Activated naive CD4-positive, alpha-beta T cell treated with Interleukin-2 at 50 U/mL for 16 hours (primary cell): ENCODE data around the gene PCSK2.

Experiments used
- DNase-seq: peaks from one replicate; pipeline ENCODE4 v3.0.0-alpha.2; 2020

The PCSK2 gene

GRCh38 chr20:17406051-17406590 lies 179.3 kb downstream of the PCSK2 start:
- DNase-seq = no peak

GRCh38 chr20:17407550-17407949 lies 180.7 kb downstream of the PCSK2 start:
- no peak for DNase-seq

GRCh38 chr20:17417225-17417624 lies 190.4 kb downstream of the PCSK2 start:
- no peak for DNase-seq

GRCh38 chr20:17418737-17419136 lies 191.9 kb downstream of the PCSK2 start:
- DNase-seq = no peak

GRCh38 chr20:17419479-17420041 lies 192.7 kb downstream of the PCSK2 start:
- no peak for DNase-seq

DNA sequence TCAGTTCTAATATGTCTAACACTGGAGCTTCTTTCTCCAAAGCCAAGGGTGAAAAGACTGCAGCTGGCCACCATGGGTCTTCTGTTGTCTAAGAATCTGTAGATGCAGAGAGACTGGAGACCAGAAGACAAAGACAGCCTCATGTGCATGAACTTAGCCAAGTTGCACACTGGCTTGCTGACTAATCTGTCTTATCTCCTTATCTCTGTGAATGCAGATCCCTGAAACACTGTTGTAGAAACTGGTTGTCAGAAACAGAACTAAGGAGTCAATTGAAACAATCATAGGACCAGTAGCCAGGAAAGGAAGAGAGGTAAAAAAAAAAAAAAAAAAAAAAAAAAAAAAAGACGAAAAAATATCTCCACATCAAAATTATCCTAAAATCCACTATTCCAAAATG lies 194.7 kb downstream of the PCSK2 start:
- DNase-seq = no peak

DNA sequence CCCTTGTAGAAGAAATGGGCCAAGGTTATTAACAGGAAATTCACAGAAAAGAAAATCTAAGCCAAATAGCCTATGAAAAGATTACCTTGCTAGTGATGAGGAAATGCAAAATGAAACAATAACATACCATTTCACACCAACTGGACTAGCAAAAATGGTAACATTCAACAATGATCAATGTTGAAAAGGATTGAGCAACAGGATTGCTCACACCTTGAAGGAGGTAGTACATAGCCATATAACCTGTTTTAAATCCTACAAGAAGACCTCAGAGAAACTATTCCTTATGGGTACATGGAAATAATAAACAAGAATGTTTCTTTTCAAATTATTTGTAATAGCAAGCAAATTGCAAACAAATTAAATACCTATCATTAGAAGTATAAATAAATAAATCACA lies 196.9 kb downstream of the PCSK2 start:
- no peak for DNase-seq

DNA sequence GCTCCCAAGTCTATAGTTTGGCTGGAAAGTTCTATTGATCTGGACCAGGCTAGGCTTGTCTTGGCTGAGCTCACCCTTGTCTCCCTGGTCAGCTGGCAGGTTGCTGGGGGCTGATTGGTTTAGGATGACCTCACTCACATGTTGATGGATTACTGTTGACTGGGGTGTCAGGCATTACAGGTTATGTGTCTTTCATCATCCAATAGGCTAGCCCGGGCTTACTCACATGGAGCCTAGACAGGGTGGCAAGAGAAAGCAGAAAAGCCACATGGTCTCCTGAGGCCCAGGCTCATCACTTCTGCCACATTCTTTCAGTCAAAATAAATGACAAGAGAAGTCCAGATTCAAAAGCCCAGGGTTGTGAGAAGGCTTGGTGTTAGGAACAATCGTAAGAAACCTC lies 200.8 kb downstream of the PCSK2 start:
- DNase-seq = no peak

- no peak for DNase-seq
Measured at GRCh38 chr20:17430125-17430950, 203.5 kb downstream of the PCSK2 start.

DNA sequence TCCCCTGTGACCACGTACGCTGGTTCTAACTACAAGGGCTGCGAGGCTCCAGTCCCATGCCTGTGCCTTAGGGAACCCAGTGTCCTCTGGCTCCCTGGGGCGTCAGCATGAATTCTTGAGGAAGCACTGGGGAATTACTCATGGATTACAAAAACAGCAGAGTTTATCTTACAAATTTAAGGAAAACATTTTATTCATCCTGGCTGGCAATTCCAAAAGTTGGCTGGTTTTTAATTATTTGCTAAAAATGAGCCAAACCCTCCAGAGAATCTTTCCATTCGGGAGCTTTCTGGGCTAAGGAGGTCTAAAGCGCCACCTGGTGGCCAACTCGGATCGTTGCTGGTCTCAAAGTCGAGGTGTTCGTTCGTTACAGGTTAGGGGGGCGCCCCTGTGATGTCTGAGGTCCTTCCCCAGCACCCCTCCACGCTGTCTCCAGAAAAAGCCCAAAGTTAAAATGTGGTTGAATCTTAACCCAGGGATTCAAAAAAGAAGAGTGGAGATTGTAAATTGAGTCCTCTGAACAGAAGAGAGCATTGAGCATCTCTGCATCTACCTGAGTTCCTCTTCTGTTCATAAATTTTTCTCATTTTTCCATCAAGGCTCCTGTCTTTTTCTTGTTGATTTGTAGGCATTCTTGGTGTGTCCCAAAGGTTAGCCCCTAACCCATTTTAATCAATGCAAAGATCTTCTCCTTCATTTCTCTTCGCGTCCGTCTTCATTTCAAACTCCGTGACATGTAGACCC lies 205.0 kb downstream of the PCSK2 start:
- DNase-seq = peak; percentile 47

- no peak for DNase-seq
Measured at GRCh38 chr20:17436664-17437063, 209.8 kb downstream of the PCSK2 start.

GRCh38 chr20:17437251-17437650 lies 210.4 kb downstream of the PCSK2 start:
- no peak for DNase-seq

- DNase-seq = no peak
Measured at GRCh38 chr20:17438436-17439039, 211.7 kb downstream of the PCSK2 start.

DNA sequence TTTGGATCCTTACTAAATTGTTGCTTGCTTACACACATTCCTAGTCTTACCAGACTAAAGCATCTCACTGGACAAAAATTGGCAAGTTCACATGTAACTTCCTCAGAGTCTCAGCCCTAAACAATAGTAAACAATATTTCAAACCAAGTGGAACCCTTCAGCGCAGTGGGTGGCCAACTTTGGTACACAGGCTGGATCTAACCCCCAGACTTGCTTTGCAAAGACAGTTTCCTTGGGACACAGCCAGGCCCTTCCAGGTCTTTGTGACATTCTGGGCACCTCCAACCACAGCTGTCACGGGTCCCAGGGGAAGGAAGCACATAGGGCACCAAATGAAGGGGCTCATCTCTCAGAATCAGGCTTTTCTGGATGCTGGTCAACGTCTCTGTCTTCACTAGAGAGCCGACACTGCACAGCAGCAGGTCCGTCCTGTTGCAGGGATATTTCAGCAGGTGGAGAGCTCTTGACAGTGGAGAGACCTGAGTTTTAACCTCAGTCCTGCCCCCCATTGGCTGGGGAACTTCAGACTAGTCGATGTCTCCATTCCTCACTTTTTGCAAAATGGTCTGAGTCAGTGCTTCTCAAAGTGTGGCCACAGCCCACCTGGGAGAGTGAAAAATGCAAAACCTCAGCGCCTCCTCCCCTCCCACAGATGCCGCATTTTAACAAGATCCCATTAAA lies 212.9 kb downstream of the PCSK2 start:
- no peak for DNase-seq

DNA sequence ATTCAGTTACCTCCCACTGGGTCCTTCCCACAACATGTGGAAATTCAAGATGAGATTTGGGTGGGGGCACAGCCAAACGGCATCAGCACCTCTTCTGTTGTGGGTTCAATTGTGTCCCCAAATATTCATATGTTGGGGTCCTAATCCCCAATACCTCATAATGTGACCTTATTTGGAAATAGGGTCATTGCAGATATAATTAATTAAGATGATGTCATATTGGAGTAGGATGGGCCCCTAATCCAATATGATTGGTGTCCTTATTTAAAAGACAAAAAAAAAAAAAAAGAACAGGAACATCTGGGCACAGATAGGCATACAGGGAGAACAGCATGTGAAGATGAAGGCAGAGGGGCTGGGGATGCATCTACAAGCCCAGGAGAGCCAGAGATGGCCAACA lies 214.9 kb downstream of the PCSK2 start:
- DNase-seq = no peak

DNA sequence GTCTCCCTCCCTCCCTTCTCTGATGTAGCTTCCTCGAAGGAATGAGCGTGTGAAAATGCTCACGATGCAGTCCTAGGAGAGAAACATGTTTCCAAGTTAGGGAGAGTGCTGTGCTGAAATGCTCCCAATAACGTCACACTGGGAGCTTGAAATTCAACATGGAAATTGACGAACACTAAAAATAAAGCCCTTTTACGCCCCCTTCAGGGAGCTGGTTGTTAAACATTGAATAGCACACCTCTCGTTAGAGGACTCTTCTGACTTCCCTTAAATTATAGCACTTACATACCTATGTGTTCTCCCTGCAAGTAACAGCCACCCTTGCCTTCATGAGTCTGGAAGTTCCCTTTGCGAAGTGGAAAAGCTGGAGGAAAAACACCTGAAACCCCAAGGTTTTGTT lies 215.7 kb downstream of the PCSK2 start:
- DNase-seq = no peak

DNA sequence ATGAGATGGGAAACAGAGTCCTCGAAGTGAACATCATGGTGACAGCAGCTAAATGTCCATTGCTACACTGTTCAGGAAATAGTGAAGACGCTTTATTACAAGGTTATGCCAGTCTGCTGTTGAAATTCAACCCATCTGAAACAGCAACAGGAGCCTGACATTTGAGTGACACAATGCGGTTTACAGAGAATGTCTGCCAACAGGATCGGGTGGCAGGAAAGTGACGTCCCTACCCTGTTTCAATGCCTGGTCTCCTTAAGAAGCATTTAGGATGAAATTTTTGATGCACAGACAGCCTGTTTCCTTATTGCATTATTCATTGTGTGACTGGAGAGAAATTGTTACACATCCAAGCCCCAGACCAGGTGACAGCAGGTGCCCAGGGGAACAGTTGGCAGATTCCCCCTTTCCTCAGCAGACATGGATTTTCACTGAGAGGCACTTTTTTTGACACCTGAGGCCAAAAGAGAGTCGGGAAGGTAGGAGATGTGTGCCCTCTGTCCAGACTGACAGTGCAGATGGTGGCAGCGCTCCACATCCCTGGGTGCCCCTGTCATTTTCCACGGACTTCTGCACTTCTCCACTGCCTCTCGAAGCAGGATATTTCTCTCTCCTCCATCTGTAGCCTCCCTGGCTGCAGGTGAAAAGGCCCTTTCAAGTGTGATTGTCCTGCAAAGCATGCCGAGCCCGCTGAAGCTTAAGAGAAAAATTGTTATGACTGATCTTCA lies 216.5 kb downstream of the PCSK2 start:
- DNase-seq = no peak

DNA sequence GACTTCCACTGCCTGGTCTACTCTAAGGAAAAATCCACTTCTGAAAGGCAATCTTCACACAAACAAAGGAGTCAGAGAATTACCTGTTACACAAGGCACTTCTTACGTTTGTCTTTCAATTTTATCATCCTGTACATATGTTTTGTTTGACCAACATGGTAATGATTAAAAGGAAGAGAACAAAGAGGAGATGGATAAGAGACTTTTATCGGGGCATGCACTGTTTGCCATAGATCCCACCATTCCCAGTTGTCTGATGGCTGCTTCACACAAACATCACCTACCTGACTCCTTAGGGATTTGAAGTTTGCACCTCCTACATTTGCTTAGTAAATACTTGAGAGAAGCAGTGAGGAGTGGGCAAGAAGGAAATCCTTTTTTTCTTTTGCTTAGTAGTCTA lies 217.3 kb downstream of the PCSK2 start:
- DNase-seq = no peak

DNA sequence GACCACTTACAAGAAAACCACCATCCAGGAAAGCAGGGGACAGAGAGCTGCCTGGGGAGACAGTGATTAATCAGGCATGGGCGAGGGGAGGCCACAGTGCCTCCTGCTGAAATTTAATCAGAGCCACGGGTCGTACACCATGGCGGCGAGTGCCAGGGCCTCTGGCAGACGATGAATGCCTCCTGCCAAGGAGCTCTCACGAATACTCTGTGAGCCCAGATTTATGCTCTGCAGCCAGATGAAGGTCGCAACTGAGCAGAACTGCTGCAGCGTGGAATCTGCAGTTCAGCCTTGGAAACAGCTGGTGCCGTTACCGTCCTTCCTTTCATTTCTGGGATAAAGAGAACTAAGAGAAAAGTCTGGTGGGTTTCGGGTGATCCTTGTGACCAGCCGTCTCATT lies 218.7 kb downstream of the PCSK2 start:
- no peak for DNase-seq

GRCh38 chr20:17446171-17446570 lies 219.3 kb downstream of the PCSK2 start:
- DNase-seq = no peak

- no peak for DNase-seq
Measured at GRCh38 chr20:17448071-17448470, 221.2 kb downstream of the PCSK2 start.

GRCh38 chr20:17449031-17449430 lies 222.2 kb downstream of the PCSK2 start:
- DNase-seq = no peak
